Right lobe of liver (tissue), 6 donors: ENCODE measurements around the gene GNPTG. TPM values are rescaled to one million over a fixed set of nuclear protein-coding genes. Genes with fewer than 3 reads are reported as not detected.

Experiments
- ATAC-seq, 4 donors: fragments of 200-7000 bp; cut with Tn5 transposase; one replicate each; pipeline ENCODE4 v1.9.1; 2020; ENCODE audit warnings: mild to moderate bottlenecking in 4 of 4, moderate library complexity in 4 of 4
- DNase-seq, 3 donors: peaks; one replicate each; pipeline ENCODE4 v3.0.0-alpha.2; 2020
- H3K27ac ChIP-seq, 3 donors: fragments of 200-600 bp; one replicate each; pipeline ENCODE4 v1.8.0; 2022
- H3K27me3 ChIP-seq, 2 donors: fragments of 200-600 bp; one replicate each; pipeline ENCODE4 v1.8.0; 2022
- H3K36me3 ChIP-seq, 4 donors: fragments of 200-600 bp; sonication (generic) in 1 of 4; one replicate each; pipeline versions ENCODE4 v1.5.1 to v1.8.0; 2017 to 2022; ENCODE audit warnings: control low read depth in 1 of 4
- H3K4me1 ChIP-seq, 4 donors: fragments of 200-600 bp; sonication (generic) in 1 of 4; one replicate each; pipeline versions ENCODE4 v1.5.1 to v1.8.0; 2017 to 2022; ENCODE audit warnings: control low read depth in 1 of 4
- H3K4me3 ChIP-seq, 3 donors: fragments of 200-600 bp; one replicate each; pipeline ENCODE4 v1.8.0; 2022
- H3K9me3 ChIP-seq, 4 donors: fragments of 200-600 bp; sonication (generic) in 1 of 4; one replicate each; pipeline versions ENCODE4 v1.5.1 to v1.8.0; 2017 to 2022; ENCODE audit warnings: control low read depth in 1 of 4
- POLR2A ChIP-seq: fragments of 450-650 bp; IDR thresholded peaks from one replicate; pipeline ENCODE4 v1.6.1; 2017; ENCODE audit warnings: antibody characterized with exemption, mild to moderate bottlenecking
- WGBS: methylation state at CpG from one replicate; pipeline ENCODE4 v1.1.6; 2018; ENCODE audit warnings: low coverage, low lambda C conversion rate; ENCODE audit not compliant: insufficient coverage; ENCODE audit errors: missing lambda C conversion rate; 5-methylcytosine and 5-hydroxymethylcytosine counted together
- intact Hi-C, 2 donors: fragments of 100-400 bp; cut with DNase I; formaldehyde crosslinking; loops; one replicate each; pipeline versions ENCODE4 v1.11.2 to v1.14.1; 2022
- total RNA-seq, 6 experiments: library from RNA; depleted of rRNA in 2 of 6; stranded (reverse); fragments of >200 nt in 2 of 6; fragmentation: NEBNext Ultra II Directional in 3 of 6; extraction: Animal tissue kit (Norgen Biotek cat#: 25700) in 3 of 6; gene quantifications; one replicate each; pipeline versions ENCODE4 v1.1.0 to v1.2.4, GENCODE V29; 2016 to 2023
- TF ChIP-seq, protein P1 (sequence below), 4 donors: fragments of 200-600 bp in 3 of 4; fragments of 450-650 bp in 1 of 4; IDR thresholded peaks; one replicate each; pipeline versions ENCODE4 v1.5.1 to v1.8.0; 2016 to 2022; ENCODE audit warnings: antibody characterized with exemption in 4 of 4, mild to moderate bottlenecking in 2 of 4
- donor health status: DM: no; HTN: yes; CAD: no.
- donor health status: DM: no; HTN: no; CAD: no.
- donor health status: DM: no; HTN: no; CAD: no.
- donor health status: DM: no; HTN: yes; CAD: no.
- donor health status: DM: no; HTN: yes; CAD: no.

GNPTG gene
- total RNA-seq, 6 experiments from 2014 or later, result 44.3 to 72.8 (median 63.0) TPM

DNA sequence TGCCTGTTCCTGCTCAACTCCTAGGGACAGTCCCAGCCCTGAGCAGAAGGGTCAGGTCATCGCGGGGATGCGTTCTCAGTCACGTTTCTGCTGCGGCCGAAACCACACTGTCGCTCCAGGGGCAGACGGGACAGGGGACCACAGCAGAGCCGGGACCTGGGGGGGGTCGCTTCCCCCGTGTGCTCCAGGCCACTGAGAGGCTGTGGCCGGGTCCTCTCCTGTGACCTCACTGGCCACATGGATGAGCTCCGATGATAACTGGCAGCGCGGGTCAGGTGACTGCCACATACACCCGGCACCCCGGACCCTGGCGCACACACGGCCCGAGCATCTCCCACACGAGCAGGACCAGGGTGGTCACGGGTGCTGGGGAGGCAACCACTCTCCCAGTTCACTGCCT lies 12.8 kb downstream of the GNPTG start:
- DNase-seq, result peak in 2 of 3 donors; percentile 17 to 42
- no peak for TF ChIP-seq POLR2A
- TF ChIP-seq, protein P1, sequence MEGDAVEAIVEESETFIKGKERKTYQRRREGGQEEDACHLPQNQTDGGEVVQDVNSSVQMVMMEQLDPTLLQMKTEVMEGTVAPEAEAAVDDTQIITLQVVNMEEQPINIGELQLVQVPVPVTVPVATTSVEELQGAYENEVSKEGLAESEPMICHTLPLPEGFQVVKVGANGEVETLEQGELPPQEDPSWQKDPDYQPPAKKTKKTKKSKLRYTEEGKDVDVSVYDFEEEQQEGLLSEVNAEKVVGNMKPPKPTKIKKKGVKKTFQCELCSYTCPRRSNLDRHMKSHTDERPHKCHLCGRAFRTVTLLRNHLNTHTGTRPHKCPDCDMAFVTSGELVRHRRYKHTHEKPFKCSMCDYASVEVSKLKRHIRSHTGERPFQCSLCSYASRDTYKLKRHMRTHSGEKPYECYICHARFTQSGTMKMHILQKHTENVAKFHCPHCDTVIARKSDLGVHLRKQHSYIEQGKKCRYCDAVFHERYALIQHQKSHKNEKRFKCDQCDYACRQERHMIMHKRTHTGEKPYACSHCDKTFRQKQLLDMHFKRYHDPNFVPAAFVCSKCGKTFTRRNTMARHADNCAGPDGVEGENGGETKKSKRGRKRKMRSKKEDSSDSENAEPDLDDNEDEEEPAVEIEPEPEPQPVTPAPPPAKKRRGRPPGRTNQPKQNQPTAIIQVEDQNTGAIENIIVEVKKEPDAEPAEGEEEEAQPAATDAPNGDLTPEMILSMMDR (IDR thresholded peaks at IDR 0.05), result no peak

DNA sequence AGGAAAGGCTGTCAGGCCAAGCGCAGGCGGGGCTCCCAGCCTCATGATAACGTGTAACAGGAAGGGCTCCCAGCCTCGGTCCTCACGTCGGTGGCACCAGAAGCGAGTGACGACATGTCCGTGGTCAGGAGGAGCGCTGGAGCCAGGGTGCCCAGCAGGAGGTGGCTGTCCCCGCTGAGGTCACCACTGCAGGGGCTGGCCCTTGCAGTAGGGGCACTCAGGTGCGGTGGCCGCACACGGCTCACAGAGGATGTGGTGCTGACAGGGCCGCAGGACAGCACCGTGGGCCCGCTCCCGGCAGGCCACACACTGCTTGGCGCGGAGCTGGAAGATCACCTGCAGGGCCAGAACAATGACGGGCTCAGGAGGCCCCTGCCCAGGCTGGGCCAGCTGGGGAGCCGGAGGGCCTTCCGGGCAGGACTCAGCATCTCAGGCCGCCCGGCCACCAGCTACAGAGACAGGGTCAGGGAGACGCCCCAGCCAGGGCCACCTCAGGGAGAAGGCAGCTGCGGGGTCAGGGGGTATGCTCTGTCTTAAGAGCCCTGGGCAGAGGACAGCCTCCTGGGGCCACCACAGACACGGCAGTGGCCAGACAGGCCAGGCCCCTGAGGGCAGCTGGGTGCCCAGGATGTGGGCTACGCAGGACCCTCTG lies 14.5 kb downstream of the GNPTG start:
- 84% methylated on average over 2 of the region's 29 CpGs for WGBS
- ATAC-seq (peak in 1 of 4 donors; percentile 3), DNase-seq (peak in 1 of 3 donors; percentile 42)
- peaks cover 0 to 57% (median 15%) of the 10 kb centered on the region in 4 donors for H3K36me3 ChIP-seq
- intact Hi-C loops, result no loop called here
- no peak overlapping the region for H3K27ac ChIP-seq
- H3K27me3 ChIP-seq, result no peaks in the 10 kb centered on the region
- TF ChIP-seq POLR2A, result no peak
- TF ChIP-seq, protein P1 (IDR thresholded peaks at IDR 0.05), result no peak
- H3K4me3 ChIP-seq, result no peak overlapping the region
- no peaks in the 10 kb centered on the region for H3K4me1 ChIP-seq
- no peaks in the 10 kb centered on the region for H3K9me3 ChIP-seq

More for the DNA sequence above, 12.8 kb downstream of the GNPTG start:
- no peak for ATAC-seq
- no peaks in the 10 kb centered on the region for H3K9me3 ChIP-seq
- no peak overlapping the region for H3K4me3 ChIP-seq
- no peaks in the 10 kb centered on the region for H3K27me3 ChIP-seq
- no peak overlapping the region for H3K27ac ChIP-seq
- no peaks in the 10 kb centered on the region for H3K4me1 ChIP-seq
- intact Hi-C loops, result no loop called here
- peaks cover 0 to 62% (median 16%) of the 10 kb centered on the region in 4 donors for H3K36me3 ChIP-seq
- WGBS, result no CpG with 5 or more reads among the region's 22 CpGs

DNA sequence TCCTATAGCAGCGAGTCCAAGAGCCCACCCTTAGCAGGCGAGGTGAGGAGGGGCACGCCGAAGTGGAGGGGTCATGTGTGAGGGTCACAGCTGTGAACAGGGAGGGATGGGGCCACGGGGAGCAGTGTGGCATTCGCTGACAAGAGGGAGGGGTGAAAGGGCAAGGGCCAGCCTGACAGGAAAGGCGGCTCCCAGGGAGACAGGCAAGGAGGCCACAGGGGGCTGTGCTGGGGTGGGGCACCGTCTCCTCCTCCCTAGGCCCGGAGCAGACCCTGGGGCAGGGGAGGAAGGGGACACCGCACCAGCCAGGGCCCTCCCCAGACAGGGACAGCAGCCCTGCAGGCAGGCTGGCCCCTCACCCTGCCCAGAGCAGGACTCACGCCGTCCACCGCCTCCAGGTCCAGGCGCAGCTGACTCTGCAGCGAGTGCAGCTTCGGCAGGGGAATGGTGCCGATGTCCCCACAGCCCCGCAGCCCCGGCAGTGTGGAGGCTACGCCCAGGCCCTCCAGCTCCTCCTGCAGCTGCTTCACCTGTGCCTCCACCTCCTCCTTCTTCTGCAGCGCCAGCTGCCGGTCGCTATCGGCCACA lies 15.1 kb downstream of the GNPTG start:
- ATAC-seq, result peak in 1 of 4 donors; percentile 4
- H3K36me3 ChIP-seq, result peaks cover 0 to 60% (median 15%) of the 10 kb centered on the region in 4 donors

DNA sequence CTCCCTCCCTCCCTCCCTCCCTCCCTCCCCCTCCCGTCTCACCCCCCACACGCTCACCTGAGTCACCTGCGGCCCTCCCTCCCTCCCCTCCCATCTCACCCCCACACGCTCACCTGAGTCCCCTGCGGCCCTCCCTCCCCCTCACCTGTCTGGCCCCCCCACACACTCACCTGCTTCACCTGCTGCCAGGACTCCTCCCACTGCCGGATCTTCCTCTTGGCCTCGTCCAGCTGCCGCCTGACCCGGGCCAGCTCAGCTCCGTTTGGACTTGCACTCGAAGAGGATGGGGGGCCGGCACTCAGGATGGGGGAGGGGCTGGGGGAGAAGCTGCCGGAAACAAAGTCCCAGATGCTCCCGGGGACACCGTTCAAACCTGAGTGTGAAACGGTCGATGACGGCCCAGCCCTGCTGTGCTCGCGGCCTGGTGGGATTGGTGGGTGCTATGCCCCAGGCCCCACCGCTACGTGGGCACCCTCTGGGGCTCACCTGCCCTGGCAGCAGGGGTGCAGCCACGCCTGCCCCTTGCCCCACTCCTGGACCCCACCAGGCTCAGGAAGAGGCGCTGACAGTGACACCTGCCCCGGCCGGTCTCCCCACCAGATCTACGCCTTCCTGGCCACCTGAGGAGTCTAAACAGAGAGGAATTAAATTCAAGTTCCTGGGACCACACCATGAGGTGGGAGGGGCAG lies 15.9 kb downstream of the GNPTG start:
- ATAC-seq (no peak), DNase-seq (peak in 1 of 3 donors; percentile 42)
- no peaks in the 10 kb centered on the region for H3K9me3 ChIP-seq
- WGBS, result 82% methylated on average over 9 of the region's 27 CpGs
- no peaks in the 10 kb centered on the region for H3K4me1 ChIP-seq
- no peaks in the 10 kb centered on the region for H3K27me3 ChIP-seq
- TF ChIP-seq, protein P1 (IDR thresholded peaks at IDR 0.05), result no peak
- TF ChIP-seq POLR2A, result no peak
- H3K36me3 ChIP-seq, result peaks cover 0 to 52% (median 14%) of the 10 kb centered on the region in 4 donors
- no peak overlapping the region for H3K4me3 ChIP-seq
- no peak overlapping the region for H3K27ac ChIP-seq
- intact Hi-C loops, result no loop called here

More for the DNA sequence above, 15.1 kb downstream of the GNPTG start:
- no peak overlapping the region for H3K27ac ChIP-seq
- TF ChIP-seq POLR2A, result no peak
- TF ChIP-seq, protein P1 (IDR thresholded peaks at IDR 0.05), result no peak
- intact Hi-C loops, result no loop called here
- H3K27me3 ChIP-seq, result no peaks in the 10 kb centered on the region
- H3K9me3 ChIP-seq, result no peaks in the 10 kb centered on the region
- peak in 1 of 3 donors; percentile 40 for DNase-seq
- H3K4me3 ChIP-seq, result no peak overlapping the region
- H3K4me1 ChIP-seq, result no peaks in the 10 kb centered on the region
- WGBS, result 85% methylated on average over 3 of the region's 24 CpGs
